Activated CD8-positive, alpha-beta T cell treated with anti-CD3 and anti-CD28 coated beads for 36 hours (primary cell): ENCODE results near the gene PRKD2. TPM values are rescaled to one million over a fixed set of nuclear protein-coding genes. Genes with fewer than 3 reads are reported as not detected.

Experiments used
- ATAC-seq: fragments of 200-7000 bp; cut with Tn5 transposase; one replicate; pipeline ENCODE4 v1.10.0; 2021; ENCODE audit warnings: mild to moderate bottlenecking, moderate library complexity
- CTCF ChIA-PET: fragments of 350-600 bp; sonication (Branson Sonifier 250); formaldehyde crosslinking; loops from one replicate; lab custom pipeline; 2021; ENCODE audit warnings: antibody characterized with exemption; lab: Charles Lee
- POLR2A ChIA-PET: fragments of 350-600 bp; sonication (Branson Sonifier 250); formaldehyde crosslinking; loops from one replicate; lab custom pipeline; 2021; ENCODE audit warnings: antibody characterized with exemption; lab: Charles Lee
- DNase-seq: peaks from one replicate; pipeline ENCODE4 v3.0.0-alpha.2; 2020
- H3K27ac Mint-ChIP-seq: one replicate; pipeline ENCODE4 v1.8.0; 2021; ENCODE audit warnings: mild to moderate bottlenecking, mixed read lengths
- H3K27me3 Mint-ChIP-seq: one replicate; pipeline ENCODE4 v1.8.0; 2021; ENCODE audit warnings: mixed read lengths
- H3K36me3 Mint-ChIP-seq: one replicate; pipeline ENCODE4 v1.8.0; 2021; ENCODE audit warnings: low read depth, mixed read lengths
- H3K4me1 Mint-ChIP-seq: one replicate; pipeline ENCODE4 v1.8.0; 2021; ENCODE audit warnings: low read depth, mixed read lengths
- H3K4me3 Mint-ChIP-seq: one replicate; pipeline ENCODE4 v1.8.0; 2021; ENCODE audit warnings: mild to moderate bottlenecking, moderate library complexity, mixed read lengths
- H3K9me3 Mint-ChIP-seq: one replicate; pipeline ENCODE4 v1.8.0; 2021; ENCODE audit warnings: mixed read lengths
- intact Hi-C: fragments of 100-400 bp; cut with micrococcal nuclease; formaldehyde crosslinking; loops from one replicate; pipeline ENCODE4 v1.10.0; 2022
- total RNA-seq, 2 experiments: library from RNA; stranded (reverse); gene quantifications; one replicate each; pipeline ENCODE4 v1.2.3, GENCODE V29; 2021
- TF ChIP-seq, protein P1 (sequence below): fragments of 200-600 bp; IDR thresholded peaks from one replicate; pipeline ENCODE4 v1.8.0; 2022; ENCODE audit warnings: antibody characterized with exemption, mild to moderate bottlenecking

The PRKD2 gene
- total RNA-seq, 2 experiments from 2014 or later = 81.1 to 86.0 TPM

DNA sequence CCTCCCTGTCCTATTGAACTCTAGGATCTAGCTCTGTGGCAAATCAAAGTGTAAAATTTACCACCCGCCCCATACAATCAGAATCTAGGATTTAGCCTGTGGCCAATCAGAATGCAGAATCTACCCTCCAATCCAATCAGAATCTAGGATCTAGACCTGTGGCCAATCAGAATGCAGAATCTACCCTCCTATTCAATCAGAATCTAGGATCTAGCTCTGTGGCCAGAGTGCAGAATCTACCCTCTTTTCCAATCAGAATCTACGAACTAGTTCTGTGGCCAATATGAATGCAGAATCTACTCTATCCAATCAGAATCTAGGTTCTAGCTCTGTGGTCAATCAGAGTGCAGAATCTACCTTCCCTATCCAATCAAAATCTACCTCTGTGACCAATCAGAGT lies 25.8 kb downstream of the PRKD2 start:
- Mint-ChIP-seq H3K27ac (no peak overlapping the region), H3K36me3 (peaks cover 58% of the 10 kb centered on the region), H3K9me3 (no peaks in the 10 kb centered on the region), H3K4me1 (no peaks in the 10 kb centered on the region), H3K27me3 (no peaks in the 10 kb centered on the region), H3K4me3 (no peak overlapping the region)
- ChIA-PET POLR2A (interaction anchor here (0.6 to 1.4 kb wide), 4 partner anchors 11 to 40 kb away, joined by 3 read pairs; no protein-coding TSS in a partner anchor), CTCF (interaction anchor here (0.9 to 2.7 kb wide), 4 partner anchors 13 to 148 kb away, joined by 3 to 17 read pairs (median 5); no protein-coding TSS in a partner anchor)
- ATAC-seq = no peak
- intact Hi-C loops = no loop called here
- TF ChIP-seq, protein P1, sequence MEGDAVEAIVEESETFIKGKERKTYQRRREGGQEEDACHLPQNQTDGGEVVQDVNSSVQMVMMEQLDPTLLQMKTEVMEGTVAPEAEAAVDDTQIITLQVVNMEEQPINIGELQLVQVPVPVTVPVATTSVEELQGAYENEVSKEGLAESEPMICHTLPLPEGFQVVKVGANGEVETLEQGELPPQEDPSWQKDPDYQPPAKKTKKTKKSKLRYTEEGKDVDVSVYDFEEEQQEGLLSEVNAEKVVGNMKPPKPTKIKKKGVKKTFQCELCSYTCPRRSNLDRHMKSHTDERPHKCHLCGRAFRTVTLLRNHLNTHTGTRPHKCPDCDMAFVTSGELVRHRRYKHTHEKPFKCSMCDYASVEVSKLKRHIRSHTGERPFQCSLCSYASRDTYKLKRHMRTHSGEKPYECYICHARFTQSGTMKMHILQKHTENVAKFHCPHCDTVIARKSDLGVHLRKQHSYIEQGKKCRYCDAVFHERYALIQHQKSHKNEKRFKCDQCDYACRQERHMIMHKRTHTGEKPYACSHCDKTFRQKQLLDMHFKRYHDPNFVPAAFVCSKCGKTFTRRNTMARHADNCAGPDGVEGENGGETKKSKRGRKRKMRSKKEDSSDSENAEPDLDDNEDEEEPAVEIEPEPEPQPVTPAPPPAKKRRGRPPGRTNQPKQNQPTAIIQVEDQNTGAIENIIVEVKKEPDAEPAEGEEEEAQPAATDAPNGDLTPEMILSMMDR = no peak
- DNase-seq = no peak

DNA sequence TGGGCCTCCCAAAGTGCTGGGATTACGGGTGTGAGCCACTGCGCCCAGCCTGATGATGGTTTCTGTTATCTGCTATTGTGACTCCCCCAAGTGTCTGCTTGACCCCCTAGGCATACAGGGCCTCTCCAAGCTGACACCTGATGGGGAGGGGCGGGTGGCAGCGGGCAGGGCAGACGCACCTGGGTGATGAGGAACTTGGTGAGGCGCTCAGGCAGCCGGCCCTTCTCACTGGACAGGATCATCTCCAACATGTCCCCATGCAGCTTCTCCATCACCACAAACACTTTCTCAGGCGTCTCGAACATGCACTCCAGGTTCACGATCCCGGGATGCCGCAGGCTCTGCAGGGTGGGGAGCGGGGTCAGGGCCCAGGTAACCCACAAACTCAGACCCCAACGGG lies 27.6 kb downstream of the PRKD2 start:
- ATAC-seq (no peak), DNase-seq (no peak)
- Mint-ChIP-seq H3K36me3 (peaks cover 60% of the 10 kb centered on the region), H3K27me3 (no peaks in the 10 kb centered on the region), H3K9me3 (no peaks in the 10 kb centered on the region), H3K27ac (no peak overlapping the region), H3K4me1 (no peaks in the 10 kb centered on the region), H3K4me3 (no peak overlapping the region)
- TF ChIP-seq, protein P1 = no peak
- CTCF ChIA-PET = interaction anchor here (1.3 kb wide), 1 partner anchor 16 kb away, joined by 4 read pairs; no protein-coding TSS in a partner anchor
- intact Hi-C loops = no loop called here
- POLR2A ChIA-PET = interaction anchor here (1.1 kb wide), 1 partner anchor 25 kb away, joined by 3 read pairs; no protein-coding TSS in a partner anchor

DNA sequence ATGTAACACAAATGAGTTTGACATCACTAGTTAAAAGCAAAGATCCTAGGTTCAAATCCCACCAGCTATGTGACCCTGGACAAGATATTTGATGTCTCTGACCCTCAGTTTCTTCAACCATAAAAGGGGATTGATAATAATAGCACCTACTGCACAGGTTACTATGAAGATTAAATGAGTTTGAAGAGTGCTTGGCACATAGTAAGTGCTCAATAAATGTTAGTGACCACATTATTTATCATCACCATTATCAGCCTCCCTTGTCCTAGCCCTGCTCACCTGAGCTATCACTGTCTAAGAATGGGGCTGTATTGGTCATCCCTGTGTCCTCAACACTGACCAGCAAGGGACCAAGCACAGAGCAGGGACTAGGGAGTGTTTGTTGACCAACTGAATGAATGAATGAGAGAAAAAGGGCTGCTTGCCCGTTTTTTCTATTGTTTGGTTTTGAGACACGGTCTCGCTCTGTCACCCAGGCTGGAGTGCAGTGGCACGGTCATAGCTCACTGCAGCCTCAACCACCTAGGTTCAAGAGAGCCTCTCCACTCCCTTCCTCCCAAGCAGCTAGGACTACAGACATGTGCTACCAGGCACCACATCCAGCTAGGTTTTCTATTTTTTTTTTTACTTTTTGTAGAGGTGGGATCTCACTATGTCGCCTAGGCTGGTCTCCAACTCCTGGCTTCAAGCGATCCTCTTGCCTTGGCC lies 29.3 kb downstream of the PRKD2 start:
- no peak for ATAC-seq
- Mint-ChIP-seq H3K36me3 (peaks cover 56% of the 10 kb centered on the region), H3K27me3 (no peaks in the 10 kb centered on the region), H3K27ac (no peak overlapping the region), H3K9me3 (no peaks in the 10 kb centered on the region), H3K4me1 (no peaks in the 10 kb centered on the region), H3K4me3 (no peak overlapping the region)
- TF ChIP-seq, protein P1 = no peak
- DNase-seq = no peak
- ChIA-PET CTCF (interaction anchor here (0.9 to 2.2 kb wide), 5 partner anchors 17 to 158 kb away, joined by 3 to 10 read pairs (median 4); no protein-coding TSS in a partner anchor), POLR2A (interaction anchor here (0.6 to 1.8 kb wide), 5 partner anchors 9 to 85 kb away, joined by 3 to 6 read pairs (median 3); no protein-coding TSS in a partner anchor)
- intact Hi-C loops = no loop called here

DNA sequence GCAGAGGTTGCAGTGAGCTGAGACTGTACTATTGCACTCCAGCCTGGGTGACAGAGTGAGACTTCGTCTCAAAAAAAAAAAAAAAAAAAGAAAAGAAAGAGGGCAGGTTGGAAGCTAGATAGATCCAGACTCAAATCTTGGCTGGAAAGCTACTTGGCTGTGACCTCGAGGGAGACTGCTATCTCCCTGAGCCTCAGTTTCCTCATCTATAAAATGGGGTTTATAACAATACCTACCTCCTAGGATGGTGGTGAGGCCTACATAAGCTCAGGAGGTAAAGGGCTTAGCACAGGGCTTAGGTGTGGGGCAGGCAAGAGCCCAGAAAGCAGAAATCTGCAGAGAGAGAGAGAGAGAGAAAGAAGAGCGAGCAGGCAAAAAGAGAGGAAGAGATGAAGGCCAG lies 31.7 kb downstream of the PRKD2 start:
- ChIA-PET CTCF (interaction anchor here (3.4 kb wide), 1 partner anchor 19 kb away, joined by 18 read pairs; no protein-coding TSS in a partner anchor), POLR2A (no interaction called here)
- H3K9me3 Mint-ChIP-seq = no peaks in the 10 kb centered on the region
- no peaks in the 10 kb centered on the region for H3K4me1 Mint-ChIP-seq
- intact Hi-C loops = no loop called here
- ATAC-seq (no peak), DNase-seq (no peak)
- TF ChIP-seq, protein P1 = no peak
- no peaks in the 10 kb centered on the region for H3K27me3 Mint-ChIP-seq
- H3K27ac Mint-ChIP-seq = peak overlapping the region; percentile 58
- H3K36me3 Mint-ChIP-seq = peaks cover 38% of the 10 kb centered on the region
- H3K4me3 Mint-ChIP-seq = no peak overlapping the region
